Kidney (tissue), 14 donors: ENCODE data around the gene SLC9A8. TPM values are rescaled to one million over a fixed set of nuclear protein-coding genes. Genes with fewer than 3 reads are reported as not detected.

ENCODE experiments used
- DNase-seq, 5 donors: peaks; one replicate each; pipeline ENCODE4 v3.0.0-alpha.2; 2013 to 2020
- FAIRE-seq: peaks from 2 replicates; lab custom pipeline; 2012; peaks lifted over from hg19 to GRCh38; lab: Jason Lieb, UNC
- H3K27ac ChIP-seq, 2 donors: one replicate each; pipeline ENCODE4 v1.7.0; 2013; ENCODE audit warnings: low read depth in 2 of 2, low read length in 2 of 2, inconsistent platforms in 1 of 2
- H3K27me3 ChIP-seq: one replicate; pipeline ENCODE4 v1.7.1; 2013; ENCODE audit warnings: low read length, inconsistent platforms; ENCODE audit not compliant: control insufficient read depth, insufficient read depth
- H3K36me3 ChIP-seq, 3 donors: one replicate each; pipeline versions ENCODE4 v1.7.0 to v1.7.1; 2013; ENCODE audit warnings: low read length in 3 of 3, control low read depth in 1 of 3, inconsistent platforms in 1 of 3; ENCODE audit not compliant: insufficient read depth in 3 of 3, control insufficient read depth in 2 of 3
- H3K4me1 ChIP-seq, 3 donors: one replicate each; pipeline versions ENCODE4 v1.7.0 to v1.7.1; 2013; ENCODE audit warnings: low read length in 3 of 3, inconsistent platforms in 1 of 3, low read depth in 1 of 3; ENCODE audit not compliant: control insufficient read depth in 2 of 3, insufficient read depth in 2 of 3
- H3K4me3 ChIP-seq, 3 donors: one replicate each; pipeline versions ENCODE4 v1.7.0 to v1.8.1; 2013; ENCODE audit warnings: low read length in 3 of 3, control low read depth in 1 of 3, inconsistent platforms in 1 of 3
- H3K9ac ChIP-seq, 3 donors: one replicate each; pipeline versions ENCODE4 v1.7.0 to v1.7.1; 2013; ENCODE audit warnings: low read length in 3 of 3, control low read depth in 1 of 3, inconsistent platforms in 1 of 3
- H3K9me3 ChIP-seq, 3 donors: one replicate each; pipeline versions ENCODE4 v1.7.0 to v1.7.1; 2013; ENCODE audit warnings: low read length in 3 of 3, control low read depth in 1 of 3, inconsistent platforms in 1 of 3; ENCODE audit not compliant: control insufficient read depth in 2 of 3, insufficient read depth in 1 of 3
- CTCF ChIP-seq: IDR thresholded peaks from 3 replicates; pipeline ENCODE4 v1.5.1; 2012; ENCODE audit warnings: mild to moderate bottlenecking, moderate library complexity, borderline replicate concordance; ENCODE audit not compliant: insufficient read depth; ENCODE audit errors: extremely low read depth
- intact Hi-C: fragments of 100-400 bp; cut with DNase I; formaldehyde crosslinking; loops from one replicate; pipeline ENCODE4 v1.11.1; 2022
- polyA plus RNA-seq: library from polyadenylated mRNA; stranded (reverse); fragments of 350-450 nt; fragmentation: Illumina TruSeq; extraction: RNeasy Lipid Tissue Mini Kit (QIAGEN cat#74804); gene quantifications from one replicate; pipeline ENCODE4 v1.2.3, GENCODE V29; 2014; ENCODE audit warnings: low read depth, low replicate concordance; ENCODE audit not compliant: insufficient read depth
- total RNA-seq: library from RNA; stranded (reverse); fragmentation: NEBNext Ultra II Directional; extraction: Animal tissue kit (Norgen Biotek cat#: 25700); gene quantifications from one replicate; pipeline ENCODE4 v1.2.1, GENCODE V29; 2021
- donor health status: control.
- donor health status: control.
- donor health status: control.
- donor health status: control.
- donor health status: control.
- donor health status: DM: yes; HTN: yes; CAD: no.
- donor health status: Normal renal cell carcinoma (clear cell type).

The SLC9A8 gene
- total and polyA plus RNA-seq, 2 donors from 2014 or later: 4.5 to 22.4 TPM

GRCh38 chr20:49868964-49869363 is 56.3 kb downstream of the SLC9A8 start:
- Histone ChIP-seq H3K9me3 (no peaks in the 10 kb centered on the region), H3K4me1 (no peaks in the 10 kb centered on the region), H3K27ac (no peak overlapping the region), H3K4me3 (no peak overlapping the region), H3K36me3 (peaks cover 2 to 26% (median 25%) of the 10 kb centered on the region in 3 donors), H3K27me3 (no peaks in the 10 kb centered on the region), H3K9ac (no peak overlapping the region)
- intact Hi-C loops: no loop called here
- TF ChIP-seq CTCF: no peak
- no peak for FAIRE-seq
- DNase-seq: no peak

- TF ChIP-seq CTCF: no peak
- intact Hi-C loops: no loop called here
- FAIRE-seq (no peak), DNase-seq (no peak)
- no peaks in the 10 kb centered on the region for H3K27me3 ChIP-seq
- no peaks in the 10 kb centered on the region for H3K4me1 ChIP-seq
- no peaks in the 10 kb centered on the region for H3K9me3 ChIP-seq
- no peak overlapping the region for H3K27ac ChIP-seq
- no peak overlapping the region for H3K4me3 ChIP-seq
- H3K9ac ChIP-seq: no peak overlapping the region
- peaks cover 2 to 21% (median 19%) of the 10 kb centered on the region in 3 donors for H3K36me3 ChIP-seq
Measured at GRCh38 chr20:49870261-49870660, 57.6 kb downstream of the SLC9A8 start.

- H3K36me3 ChIP-seq: peaks cover 2 to 24% (median 11%) of the 10 kb centered on the region in 3 donors
- FAIRE-seq (no peak), DNase-seq (no peak)
- TF ChIP-seq CTCF: no peak
- intact Hi-C loops: no loop called here
- no peaks in the 10 kb centered on the region for H3K9me3 ChIP-seq
- no peak overlapping the region for H3K9ac ChIP-seq
- no peaks in the 10 kb centered on the region for H3K27me3 ChIP-seq
- H3K4me3 ChIP-seq: no peak overlapping the region
- no peaks in the 10 kb centered on the region for H3K4me1 ChIP-seq
- H3K27ac ChIP-seq: no peak overlapping the region
Measured at GRCh38 chr20:49871391-49871948, 58.8 kb downstream of the SLC9A8 start.

- no peak overlapping the region for H3K4me3 ChIP-seq
- no peak for TF ChIP-seq CTCF
- H3K27me3 ChIP-seq: no peaks in the 10 kb centered on the region
- FAIRE-seq (no peak), DNase-seq (no peak)
- intact Hi-C loops: no loop called here
- H3K9ac ChIP-seq: no peak overlapping the region
- H3K36me3 ChIP-seq: peaks cover 2 to 25% (median 11%) of the 10 kb centered on the region in 3 donors
- H3K4me1 ChIP-seq: no peaks in the 10 kb centered on the region
- no peak overlapping the region for H3K27ac ChIP-seq
- H3K9me3 ChIP-seq: no peaks in the 10 kb centered on the region
Measured at GRCh38 chr20:49872056-49872455, 59.4 kb downstream of the SLC9A8 start.
